HEK293 (cell line): ENCODE measurements around the gene DPYSL4.

Experiments
- CTCF ChIA-PET: fragments of 350-600 bp; formaldehyde crosslinking; extraction: SDS; loops from one replicate; lab custom pipeline; 2021; ENCODE audit warnings: antibody characterized with exemption; lab: Yijun Ruan, JAX
- POLR2A ChIA-PET: fragments of 300-600 bp; formaldehyde crosslinking; extraction: SDS; loops from one replicate; lab custom pipeline; 2020; ENCODE audit warnings: antibody characterized with exemption, inconsistent platforms; lab: Yijun Ruan, JAX
- H3K27ac ChIP-seq: fragments of 200-500 bp; sonication (Bioruptor generic); 2 replicates; pipeline ENCODE4 v1.5.1; 2014; ENCODE audit warnings: low read depth, low read length, control low read depth, inconsistent platforms; ENCODE audit errors: extremely low read depth
- H3K36me3 ChIP-seq, 2 experiments: fragments of 200-500 bp in 1 of 2; sonication (Bioruptor generic) in 1 of 2; 1 replicate in 1 of 2; 2 replicates in 1 of 2; pipeline ENCODE4 v1.5.1; 2014 to 2017; ENCODE audit warnings: inconsistent platforms in 2 of 2, low read length in 2 of 2; ENCODE audit not compliant: control insufficient read depth in 2 of 2, insufficient read depth in 1 of 2
- H3K4me1 ChIP-seq: fragments of 200-500 bp; sonication (Bioruptor generic); 2 replicates; pipeline ENCODE4 v1.5.1; 2014; ENCODE audit warnings: mild to moderate bottlenecking, low read length, inconsistent platforms; ENCODE audit not compliant: control insufficient read depth, insufficient read depth
- H3K4me3 ChIP-seq: 2 replicates; pipeline ENCODE4 v1.5.1; 2011; ENCODE audit warnings: low read depth, mild to moderate bottlenecking, control low read depth, low read length, moderate library complexity
- H3K9me3 ChIP-seq: fragments of 200-500 bp; sonication (Bioruptor generic); 2 replicates; pipeline ENCODE4 v1.5.1; 2014; ENCODE audit warnings: low read depth, low read length, inconsistent platforms; ENCODE audit not compliant: control insufficient read depth, insufficient read depth
- CTCF ChIP-seq: fragments of 450-650 bp; formaldehyde crosslinking; IDR thresholded peaks from 2 replicates; pipeline ENCODE4 v1.5.1; 2016; ENCODE audit warnings: missing biosample characterization, missing genetic modification characterization
- EGR2 ChIP-seq: fragments of 450-650 bp; formaldehyde crosslinking; IDR thresholded peaks from 2 replicates; pipeline ENCODE4 v1.5.1; 2016; ENCODE audit warnings: low read depth, missing biosample characterization, missing genetic modification characterization
- GLIS1 ChIP-seq: fragments of 450-650 bp; formaldehyde crosslinking; IDR thresholded peaks from 2 replicates; pipeline ENCODE4 v1.5.1; 2016; ENCODE audit warnings: missing biosample characterization, missing genetic modification characterization
- KLF1 ChIP-seq: fragments of 450-650 bp; formaldehyde crosslinking; IDR thresholded peaks from 2 replicates; pipeline ENCODE4 v1.5.1; 2016; ENCODE audit warnings: missing biosample characterization, missing genetic modification characterization
- KLF10 ChIP-seq: fragments of 450-650 bp; IDR thresholded peaks from 2 replicates; pipeline ENCODE4 v1.5.1; 2018; ENCODE audit warnings: missing biosample characterization, mild to moderate bottlenecking, missing genetic modification characterization
- KLF17 ChIP-seq: fragments of 450-650 bp; formaldehyde crosslinking; IDR thresholded peaks from 2 replicates; pipeline ENCODE4 v1.5.1; 2016; ENCODE audit warnings: missing biosample characterization, missing genetic modification characterization
- KLF8 ChIP-seq: fragments of 450-650 bp; formaldehyde crosslinking; IDR thresholded peaks from 2 replicates; pipeline ENCODE4 v1.5.1; 2016; ENCODE audit warnings: missing biosample characterization, missing genetic modification characterization
- KLF9 ChIP-seq: fragments of 450-650 bp; formaldehyde crosslinking; IDR thresholded peaks from 2 replicates; pipeline ENCODE4 v1.5.1; 2016; ENCODE audit warnings: missing biosample characterization, missing genetic modification characterization, low read depth
- PATZ1 ChIP-seq: fragments of 450-650 bp; formaldehyde crosslinking; IDR thresholded peaks from 2 replicates; pipeline ENCODE4 v1.5.1; 2016; ENCODE audit warnings: missing biosample characterization, missing genetic modification characterization
- SCRT2 ChIP-seq: fragments of 450-650 bp; formaldehyde crosslinking; IDR thresholded peaks from 2 replicates; pipeline ENCODE4 v1.5.1; 2016; ENCODE audit warnings: missing biosample characterization, missing genetic modification characterization
- SP2 ChIP-seq: fragments of 450-650 bp; formaldehyde crosslinking; IDR thresholded peaks from 2 replicates; pipeline ENCODE4 v1.5.1; 2016; ENCODE audit warnings: missing biosample characterization, missing genetic modification characterization
- SP3 ChIP-seq: fragments of 450-650 bp; formaldehyde crosslinking; IDR thresholded peaks from 2 replicates; pipeline ENCODE4 v1.5.1; 2016; ENCODE audit warnings: missing biosample characterization, missing genetic modification characterization
- ZBTB17 ChIP-seq: fragments of 450-650 bp; formaldehyde crosslinking; IDR thresholded peaks from 2 replicates; pipeline ENCODE4 v1.5.1; 2016; ENCODE audit warnings: missing biosample characterization, missing genetic modification characterization
- ZBTB44 ChIP-seq: fragments of 450-650 bp; IDR thresholded peaks from 2 replicates; pipeline ENCODE4 v1.5.1; 2018; ENCODE audit warnings: missing biosample characterization, mild to moderate bottlenecking, missing genetic modification characterization
- ZBTB6 ChIP-seq: fragments of 450-650 bp; formaldehyde crosslinking; IDR thresholded peaks from 2 replicates; pipeline ENCODE4 v1.5.1; 2017; ENCODE audit warnings: missing biosample characterization, missing genetic modification characterization
- ZFP69B ChIP-seq: fragments of 450-650 bp; formaldehyde crosslinking; IDR thresholded peaks from 2 replicates; pipeline ENCODE4 v1.5.1; 2016; ENCODE audit warnings: missing biosample characterization, missing genetic modification characterization
- ZNF121 ChIP-seq: fragments of 450-650 bp; formaldehyde crosslinking; IDR thresholded peaks from 2 replicates; pipeline ENCODE4 v1.5.1; 2016; ENCODE audit warnings: missing biosample characterization, missing genetic modification characterization
- ZNF274 ChIP-seq, 2 experiments: fragments of 200-500 bp in 1 of 2; fragments of 450-650 bp in 1 of 2; sonication (Bioruptor generic) in 1 of 2; formaldehyde crosslinking in 1 of 2; IDR thresholded peaks; 2 replicates each; pipeline versions ENCODE4 v1.5.1 to v1.6.1; 2014 to 2016; ENCODE audit warnings: borderline replicate concordance in 1 of 2, inconsistent platforms in 1 of 2, low read length in 1 of 2, missing biosample characterization in 1 of 2, missing genetic modification characterization in 1 of 2
- ZNF335 ChIP-seq: fragments of 450-650 bp; formaldehyde crosslinking; conservative IDR thresholded peaks from 2 replicates; pipeline ENCODE4 v1.5.1; 2016; ENCODE audit warnings: missing biosample characterization, missing genetic modification characterization
- ZNF529 ChIP-seq: fragments of 450-650 bp; formaldehyde crosslinking; IDR thresholded peaks from 2 replicates; pipeline ENCODE4 v1.5.1; 2017; ENCODE audit warnings: missing genetic modification characterization, missing biosample characterization; ENCODE audit not compliant: insufficient replicate concordance
- ZNF561 ChIP-seq: fragments of 450-650 bp; IDR thresholded peaks from 2 replicates; pipeline ENCODE4 v1.5.1; 2018; ENCODE audit warnings: missing biosample characterization, missing genetic modification characterization, borderline replicate concordance
- ZNF658 ChIP-seq: fragments of 450-650 bp; formaldehyde crosslinking; IDR thresholded peaks from 2 replicates; pipeline ENCODE4; 2016; ENCODE audit warnings: missing biosample characterization, missing genetic modification characterization
- ZNF701 ChIP-seq: fragments of 450-650 bp; formaldehyde crosslinking; IDR thresholded peaks from 2 replicates; pipeline ENCODE4 v1.5.1; 2016; ENCODE audit warnings: missing biosample characterization, missing genetic modification characterization
- ZNF707 ChIP-seq: fragments of 450-650 bp; formaldehyde crosslinking; IDR thresholded peaks from 2 replicates; pipeline ENCODE4 v1.5.1; 2016; ENCODE audit warnings: missing biosample characterization, missing genetic modification characterization

Gene DPYSL4

GRCh38 chr10:132163278-132163765 lies 23.4 kb upstream of the DPYSL4 start:
- TF ChIP-seq KLF8 (tag by site-specific recombination) (peak; percentile 87; the same call in 1 of the 2 replicates), ZFP69B (tag by site-specific recombination) (peak; percentile 29; the same call in 1 of the 2 replicates), ZBTB6 (tag by site-specific recombination) (peak; percentile 50; the same call in 1 of the 2 replicates), ZBTB44 (tag by site-specific recombination) (peak; percentile 81), ZNF121 (tag by site-specific recombination) (no peak), GLIS1 (peak; percentile 38; the same call in 1 of the 2 replicates), SP3 (tag by site-specific recombination) (peak; percentile 81), KLF17 (tag by site-specific recombination) (peak; percentile 81), CTCF (tag by site-specific recombination) (peak; percentile 71), ZNF701 (tag by site-specific recombination) (no peak), ZNF707 (tag by site-specific recombination) (no peak), KLF1 (tag by site-specific recombination) (peak; percentile 100), KLF9 (tag by site-specific recombination) (peak; percentile 95), ZNF658 (tag by site-specific recombination) (no peak), PATZ1 (tag by site-specific recombination) (0 out of 2 replicates have a peak, but pooled peaks have one; percentile 19), EGR2 (tag by site-specific recombination) (peak; percentile 39; the same call in 1 of the 2 replicates), ZBTB17 (peak; percentile 41; the same call in 1 of the 2 replicates), ZNF274 (IDR thresholded peaks at IDR 0.05; ENCODE audit: low read length) (no peak), ZNF274 (tag by site-specific recombination; IDR thresholded peaks at IDR 0.05; ENCODE audit: borderline replicate concordance) (no peak), KLF10 (tag by site-specific recombination) (peak; percentile 89), ZNF335 (tag by site-specific recombination) (no peak), ZNF529 (no peak), SP2 (tag by site-specific recombination) (peak; percentile 63), SCRT2 (peak; percentile 68; the same call in 1 of the 2 replicates), ZNF561 (tag by site-specific recombination) (no peak)
- no peaks in the 10 kb centered on the region; the same call in 1 of the 2 replicates for H3K4me1 ChIP-seq
- H3K4me3 ChIP-seq: no peak overlapping the region
- no peak overlapping the region for H3K27ac ChIP-seq
- no peaks in the 10 kb centered on the region for H3K36me3 ChIP-seq
- ChIA-PET POLR2A (no interaction called here), CTCF (interaction anchor here (1.7 kb wide), 1 partner anchor 21 kb away, joined by 7 read pairs; no protein-coding TSS in a partner anchor)
- no peaks in the 10 kb centered on the region for H3K9me3 ChIP-seq
